Muscle of leg (tissue), 11 donors: ENCODE measurements around the gene STMN3. TPM values are rescaled to one million over a fixed set of nuclear protein-coding genes. Genes with fewer than 3 reads are reported as not detected.
"Not testable (repeated sequence)": the region's sequence is repeated elsewhere in the genome, so short reads cannot be mapped to it uniquely, and the experiment has no call there.

Experiments
- DNase-seq: peaks from one replicate; pipeline ENCODE4 v3.0.0; 2013
- H3K27ac ChIP-seq: one replicate; pipeline ENCODE4 v1.5.1; 2013; ENCODE audit warnings: mild to moderate bottlenecking, low read length, control low read depth
- H3K27me3 ChIP-seq: one replicate; pipeline ENCODE4 v1.6.1; 2013; ENCODE audit warnings: low read length; ENCODE audit not compliant: control insufficient read depth, insufficient read depth
- H3K36me3 ChIP-seq: one replicate; pipeline ENCODE4 v1.6.1; 2013; ENCODE audit warnings: low read length; ENCODE audit not compliant: control insufficient read depth, insufficient read depth
- H3K4me1 ChIP-seq: one replicate; pipeline ENCODE4 v1.6.1; 2013; ENCODE audit warnings: low read length; ENCODE audit not compliant: control insufficient read depth, insufficient read depth
- H3K4me3 ChIP-seq: one replicate; pipeline ENCODE4 v1.5.1; 2013; ENCODE audit warnings: low read length, control low read depth
- H3K9me3 ChIP-seq: replicated peaks from 2 replicates; pipeline ENCODE4 v1.6.1; 2013; ENCODE audit warnings: low read depth, low read length; ENCODE audit not compliant: control insufficient read depth
- WGBS: methylation state at CpG from one replicate; pipeline ENCODE4 v1.1.5; 2013; ENCODE audit warnings: missing lambda C conversion rate; ENCODE audit not compliant: insufficient coverage; 5-methylcytosine and 5-hydroxymethylcytosine counted together
- polyA plus RNA-seq, 8 donors: library from polyadenylated mRNA; unstranded; fragments of 120-200 nt; gene quantifications; one replicate each; pipeline versions ENCODE4 v1.2.1 to v1.2.3, GENCODE V29; 2013; ENCODE audit warnings: inconsistent platforms in 1 of 8, low replicate concordance in 1 of 8; ENCODE audit not compliant: insufficient read length in 8 of 8, insufficient read depth in 1 of 8
- total RNA-seq: library from RNA; stranded (reverse); fragments of 120-200 nt; gene quantifications from one replicate; pipeline ENCODE4 v1.2.4, GENCODE V29; 2013

STMN3 gene
- total and polyA plus RNA-seq, 9 donors: 12.3 to 31.9 (median 18.4) TPM

- Histone ChIP-seq H3K36me3 (peaks cover 17% of the 10 kb centered on the region), H3K4me1 (peaks cover 27% of the 10 kb centered on the region), H3K4me3 (peak overlapping the region; percentile 79), H3K27me3 (no peaks in the 10 kb centered on the region), H3K9me3 (no peaks in the 10 kb centered on the region), H3K27ac (peak overlapping the region; percentile 90)
- DNase-seq: peak; percentile 26
- 29% methylated on average over 26 of the region's 31 CpGs for WGBS
These were observed 4.2 kb upstream of the STMN3 start for GRCh38 chr20:63657260-63657936.

GRCh38 chr20:63656451-63656850 lies 3.2 kb upstream of the STMN3 start:
- Histone ChIP-seq H3K4me1 (peaks cover 33% of the 10 kb centered on the region), H3K27ac (no peak overlapping the region), H3K36me3 (peaks cover 9% of the 10 kb centered on the region), H3K4me3 (no peak overlapping the region), H3K27me3 (peaks cover 3% of the 10 kb centered on the region), H3K9me3 (no peaks in the 10 kb centered on the region)
- 86% methylated on average over 1 of the region's 3 CpGs for WGBS
- DNase-seq: no peak

- WGBS: 67% methylated on average over 4 of the region's 4 CpGs
- Histone ChIP-seq H3K27ac (no peak overlapping the region), H3K9me3 (no peaks in the 10 kb centered on the region), H3K36me3 (no peaks in the 10 kb centered on the region), H3K4me1 (peaks cover 33% of the 10 kb centered on the region), H3K27me3 (peaks cover 3% of the 10 kb centered on the region), H3K4me3 (no peak overlapping the region)
- DNase-seq: no peak
These were observed 2.0 kb upstream of the STMN3 start for GRCh38 chr20:63655249-63655648.

- Histone ChIP-seq H3K36me3 (no peaks in the 10 kb centered on the region), H3K27me3 (peaks cover 3% of the 10 kb centered on the region), H3K4me3 (peak overlapping the region; percentile 49), H3K27ac (peak overlapping the region; percentile 67), H3K9me3 (no peaks in the 10 kb centered on the region), H3K4me1 (peaks cover 28% of the 10 kb centered on the region)
- DNase-seq: no peak
- WGBS: 61% methylated on average over 5 of the region's 15 CpGs
These were observed 897 bp upstream of the STMN3 start for GRCh38 chr20:63653974-63654668.

GRCh38 chr20:63652192-63652980 lies 838 bp downstream of the STMN3 start:
- H3K4me1 ChIP-seq: peaks cover 18% of the 10 kb centered on the region
- H3K36me3 ChIP-seq: no peaks in the 10 kb centered on the region
- H3K27ac ChIP-seq: no peak overlapping the region
- H3K27me3 ChIP-seq: peaks cover 3% of the 10 kb centered on the region
- peak; percentile 54 for DNase-seq
- no peaks in the 10 kb centered on the region for H3K9me3 ChIP-seq
- H3K4me3 ChIP-seq: peak overlapping the region; percentile 54
- under 1% methylated on average over 74 of the region's 91 CpGs for WGBS

GRCh38 chr20:63651942-63652191 lies 1.4 kb downstream of the STMN3 start:
- peak overlapping the region; percentile 54 for H3K4me3 ChIP-seq
- peaks cover 14% of the 10 kb centered on the region for H3K4me1 ChIP-seq
- H3K27ac ChIP-seq: no peak overlapping the region
- H3K27me3 ChIP-seq: peaks cover 3% of the 10 kb centered on the region
- no peak for DNase-seq
- no peaks in the 10 kb centered on the region for H3K9me3 ChIP-seq
- 10% methylated on average over 6 of the region's 11 CpGs for WGBS
- H3K36me3 ChIP-seq: no peaks in the 10 kb centered on the region

- no CpG with 5 or more reads among the region's 25 CpGs for WGBS
- H3K4me1 ChIP-seq: peaks cover 14% of the 10 kb centered on the region
- H3K27me3 ChIP-seq, H3K36me3 ChIP-seq, H3K9me3 ChIP-seq, H3K27ac ChIP-seq, H3K4me3 ChIP-seq, DNase-seq: not testable (repeated sequence)
These were observed 2.7 kb downstream of the STMN3 start for GRCh38 chr20:63650486-63650885.

GRCh38 chr20:63648895-63649589 lies 4.2 kb downstream of the STMN3 start:
- Histone ChIP-seq H3K27me3 (peaks cover 3% of the 10 kb centered on the region), H3K27ac (no peak overlapping the region), H3K4me3 (no peak overlapping the region), H3K4me1 (peaks cover 11% of the 10 kb centered on the region), H3K36me3 (no peaks in the 10 kb centered on the region), H3K9me3 (no peaks in the 10 kb centered on the region)
- 59% methylated on average over 10 of the region's 11 CpGs for WGBS
- no peak for DNase-seq

- H3K27me3 ChIP-seq: peaks cover 3% of the 10 kb centered on the region
These were observed 5.0 kb downstream of the STMN3 start for GRCh38 chr20:63648190-63648589.

GRCh38 chr20:63645218-63645617 lies 8.0 kb downstream of the STMN3 start:
- no peak overlapping the region for H3K4me3 ChIP-seq
- WGBS: 73% methylated on average over 4 of the region's 4 CpGs
- H3K4me1 ChIP-seq: peaks cover 6% of the 10 kb centered on the region
- H3K27ac ChIP-seq: no peak overlapping the region
- no peaks in the 10 kb centered on the region for H3K27me3 ChIP-seq
- no peak for DNase-seq
- no peaks in the 10 kb centered on the region for H3K9me3 ChIP-seq
- no peaks in the 10 kb centered on the region for H3K36me3 ChIP-seq

More at GRCh38 chr20:63648190-63648589, 5.0 kb downstream of the STMN3 start:
- peaks cover 6% of the 10 kb centered on the region for H3K4me1 ChIP-seq
- H3K4me3 ChIP-seq: no peak overlapping the region
- no peak overlapping the region for H3K27ac ChIP-seq
- no peaks in the 10 kb centered on the region for H3K36me3 ChIP-seq
- no peak for DNase-seq
- H3K9me3 ChIP-seq: no peaks in the 10 kb centered on the region
- WGBS: 50% methylated on average over 1 of the region's 6 CpGs
